HEK293 (cell line): Measurements from ENCODE around the gene TMEFF1.
"Not testable (repeated sequence)": the region's sequence is repeated elsewhere in the genome, so short reads cannot be mapped to it uniquely, and the experiment has no call there.

ENCODE experiments used
- CTCF ChIA-PET: fragments of 350-600 bp; formaldehyde crosslinking; extraction: SDS; loops from one replicate; lab custom pipeline; 2021; ENCODE audit warnings: antibody characterized with exemption; lab: Yijun Ruan, JAX
- POLR2A ChIA-PET: fragments of 300-600 bp; formaldehyde crosslinking; extraction: SDS; loops from one replicate; lab custom pipeline; 2020; ENCODE audit warnings: antibody characterized with exemption, inconsistent platforms; lab: Yijun Ruan, JAX
- H3K27ac ChIP-seq: fragments of 200-500 bp; sonication (Bioruptor generic); 2 replicates; pipeline ENCODE4 v1.5.1; 2014; ENCODE audit warnings: low read depth, low read length, control low read depth, inconsistent platforms; ENCODE audit errors: extremely low read depth
- H3K36me3 ChIP-seq, 2 experiments: fragments of 200-500 bp in 1 of 2; sonication (Bioruptor generic) in 1 of 2; 1 replicate in 1 of 2; 2 replicates in 1 of 2; pipeline ENCODE4 v1.5.1; 2014 to 2017; ENCODE audit warnings: inconsistent platforms in 2 of 2, low read length in 2 of 2; ENCODE audit not compliant: control insufficient read depth in 2 of 2, insufficient read depth in 1 of 2
- H3K4me1 ChIP-seq: fragments of 200-500 bp; sonication (Bioruptor generic); 2 replicates; pipeline ENCODE4 v1.5.1; 2014; ENCODE audit warnings: mild to moderate bottlenecking, low read length, inconsistent platforms; ENCODE audit not compliant: control insufficient read depth, insufficient read depth
- H3K4me3 ChIP-seq: 2 replicates; pipeline ENCODE4 v1.5.1; 2011; ENCODE audit warnings: low read depth, mild to moderate bottlenecking, control low read depth, low read length, moderate library complexity
- H3K9me3 ChIP-seq: fragments of 200-500 bp; sonication (Bioruptor generic); 2 replicates; pipeline ENCODE4 v1.5.1; 2014; ENCODE audit warnings: low read depth, low read length, inconsistent platforms; ENCODE audit not compliant: control insufficient read depth, insufficient read depth
- ATF2 ChIP-seq: fragments of 450-650 bp; formaldehyde crosslinking; IDR thresholded peaks from 2 replicates; pipeline ENCODE4 v1.5.1; 2016; ENCODE audit warnings: missing biosample characterization, missing genetic modification characterization, low read depth
- CTCF ChIP-seq: fragments of 450-650 bp; formaldehyde crosslinking; IDR thresholded peaks from 2 replicates; pipeline ENCODE4 v1.5.1; 2016; ENCODE audit warnings: missing biosample characterization, missing genetic modification characterization
- KLF16 ChIP-seq: fragments of 450-650 bp; formaldehyde crosslinking; IDR thresholded peaks from 2 replicates; pipeline ENCODE4 v1.5.1; 2017; ENCODE audit warnings: missing biosample characterization, missing genetic modification characterization
- PRDM2 ChIP-seq: fragments of 450-650 bp; formaldehyde crosslinking; IDR thresholded peaks from 2 replicates; pipeline ENCODE4 v1.5.1; 2016; ENCODE audit warnings: missing biosample characterization, missing genetic modification characterization, borderline replicate concordance
- TCF7L2 ChIP-seq: IDR thresholded peaks from 2 replicates; pipeline ENCODE4 v1.6.1; 2011; ENCODE audit warnings: low read depth, mild to moderate bottlenecking, inconsistent platforms, low read length, moderate library complexity, borderline replicate concordance
- ZBTB21 ChIP-seq: fragments of 450-650 bp; formaldehyde crosslinking; IDR thresholded peaks from 2 replicates; pipeline ENCODE4 v1.5.1; 2017; ENCODE audit warnings: missing biosample characterization, missing genetic modification characterization
- ZFHX2 ChIP-seq: fragments of 450-650 bp; formaldehyde crosslinking; conservative IDR thresholded peaks from 2 replicates; pipeline ENCODE4 v1.5.1; 2016; ENCODE audit warnings: missing biosample characterization, missing genetic modification characterization
- ZNF174 ChIP-seq: fragments of 450-650 bp; formaldehyde crosslinking; IDR thresholded peaks from 2 replicates; pipeline ENCODE4 v1.5.0; 2017; ENCODE audit warnings: missing biosample characterization, mild to moderate bottlenecking, missing genetic modification characterization
- ZNF37A ChIP-seq: fragments of 450-650 bp; IDR thresholded peaks from 2 replicates; pipeline ENCODE4 v1.5.1; 2018; ENCODE audit warnings: missing biosample characterization, missing genetic modification characterization
- ZNF501 ChIP-seq: fragments of 450-650 bp; formaldehyde crosslinking; IDR thresholded peaks from 2 replicates; pipeline ENCODE4 v1.5.1; 2016; ENCODE audit warnings: missing biosample characterization, missing genetic modification characterization
- ZNF521 ChIP-seq: fragments of 450-650 bp; formaldehyde crosslinking; IDR thresholded peaks from 2 replicates; pipeline ENCODE4 v1.5.1; 2017; ENCODE audit warnings: missing biosample characterization, mild to moderate bottlenecking, missing genetic modification characterization
- ZNF560 ChIP-seq: fragments of 450-650 bp; formaldehyde crosslinking; IDR thresholded peaks from 2 replicates; pipeline ENCODE4 v1.5.1; 2017; ENCODE audit warnings: missing biosample characterization, missing genetic modification characterization, borderline replicate concordance
- ZNF621 ChIP-seq: fragments of 450-650 bp; formaldehyde crosslinking; IDR thresholded peaks from 2 replicates; pipeline ENCODE4 v1.5.1; 2017; ENCODE audit warnings: missing biosample characterization, missing genetic modification characterization
- ZNF626 ChIP-seq: fragments of 450-650 bp; sonication (Bioruptor Pico); formaldehyde crosslinking; IDR thresholded peaks from 2 replicates; pipeline ENCODE4 v1.5.1; 2018; ENCODE audit warnings: missing biosample characterization, missing genetic modification characterization, inconsistent platforms
- ZNF701 ChIP-seq: fragments of 450-650 bp; formaldehyde crosslinking; IDR thresholded peaks from 2 replicates; pipeline ENCODE4 v1.5.1; 2016; ENCODE audit warnings: missing biosample characterization, missing genetic modification characterization
- ZSCAN30 ChIP-seq: fragments of 450-650 bp; IDR thresholded peaks from 2 replicates; pipeline ENCODE4 v1.5.1; 2018; ENCODE audit warnings: missing biosample characterization, mild to moderate bottlenecking, missing genetic modification characterization, moderate library complexity

TMEFF1 gene

GRCh38 chr9:100515578-100516494 lies 42.9 kb downstream of the TMEFF1 start (continued):
- no peak for TF ChIP-seq ATF2 (tag by site-specific recombination)
- TF ChIP-seq ZFHX2 (tag by site-specific recombination) = no peak
- no peak for TF ChIP-seq ZNF621 (tag by site-specific recombination)
- TF ChIP-seq ZBTB21 = no peak
- no peak for TF ChIP-seq ZNF174 (tag by site-specific recombination)
- no peak for TF ChIP-seq ZNF626 (tag by site-specific recombination)
- no peak for TF ChIP-seq ZSCAN30
- no peak for TF ChIP-seq TCF7L2
- no peak for TF ChIP-seq ZNF701 (tag by site-specific recombination)
- no peak for TF ChIP-seq ZNF521 (tag by site-specific recombination)
- no peak for TF ChIP-seq CTCF (tag by site-specific recombination)

- CTCF ChIA-PET = no interaction called here
- TF ChIP-seq KLF16 (tag by site-specific recombination) = no peak
- TF ChIP-seq ZNF501 (tag by site-specific recombination) = no peak
- TF ChIP-seq ZNF701 (tag by site-specific recombination) = no peak
- no peak for TF ChIP-seq ZSCAN30
- no peak for TF ChIP-seq ZNF560 (tag by site-specific recombination)
- TF ChIP-seq ZNF37A = no peak
- TF ChIP-seq, all 188 proteins: peak for 0
Observed at GRCh38 chr9:100521282-100521681, 48.3 kb downstream of the TMEFF1 start.

GRCh38 chr9:100525563-100525962 lies 52.6 kb downstream of the TMEFF1 start:
- H3K36me3 ChIP-seq = peaks cover 0 to 3% of the 10 kb centered on the region in 2 experiments; a peak in 1 of 3 replicates
- no peaks in the 10 kb centered on the region for H3K4me1 ChIP-seq
- CTCF ChIA-PET = interaction anchor here (1.5 kb wide), 1 partner anchor 18 kb away, joined by 3 read pairs; no protein-coding TSS in a partner anchor
- no peak overlapping the region for H3K27ac ChIP-seq
- no peaks in the 10 kb centered on the region for H3K9me3 ChIP-seq
- no peak for TF ChIP-seq PRDM2 (tag by site-specific recombination)
- H3K4me3 ChIP-seq = no peak overlapping the region
- POLR2A ChIA-PET = no interaction called here

More at GRCh38 chr9:100521282-100521681, 48.3 kb downstream of the TMEFF1 start:
- Histone ChIP-seq H3K4me3 (no peak overlapping the region), H3K4me1 (no peaks in the 10 kb centered on the region), H3K36me3 (peaks cover 0 to 15% of the 10 kb centered on the region in 2 experiments; a peak in 1 of 3 replicates), H3K9me3 (no peaks in the 10 kb centered on the region), H3K27ac (no peak overlapping the region)
- POLR2A ChIA-PET = no interaction called here

GRCh38 chr9:100527180-100527794 lies 54.3 kb downstream of the TMEFF1 start:
- H3K27ac ChIP-seq, H3K4me3 ChIP-seq, H3K36me3 ChIP-seq, CTCF ChIA-PET, POLR2A ChIA-PET, H3K4me1 ChIP-seq, H3K9me3 ChIP-seq: not testable (repeated sequence)
